ENCODE data around the gene KPNA3. TPM values are rescaled to one million over a fixed set of nuclear protein-coding genes. Genes with fewer than 3 reads are reported as not detected.

KPNA3 gene
- total RNA-seq, 1 experiment from 2014 or later: 14.4 TPM

GRCh38 chr13:49754146-49754545 lies 38.3 kb downstream of the KPNA3 start:
- no peak for ATAC-seq
- no peaks in the 10 kb centered on the region for H3K36me3 ChIP-seq (ENCODE audit: low read depth, low read length)
- 0 out of 2 replicates have a peak, but pooled peaks cover 4% of the 10 kb centered on the region for H4K20me1 ChIP-seq (ENCODE audit: low read length)
- H3K9me3 ChIP-seq (ENCODE audit: low read length): no peaks in the 10 kb centered on the region
- no peak overlapping the region for H3K4me2 ChIP-seq (ENCODE audit: low read length)
- H3K27ac ChIP-seq (ENCODE audit: low read length): no peak overlapping the region
- peaks cover 91% of the 10 kb centered on the region for H3K79me2 ChIP-seq (ENCODE audit: low read length)
- TF ChIP-seq CTCF (conservative IDR thresholded peaks at IDR 0.05; ENCODE audit: low read depth, low read length) (no peak), EZH2phosphoT487 (IDR thresholded peaks at IDR 0.05; ENCODE audit: borderline replicate concordance, low read length) (no peak), EZH2 (IDR thresholded peaks at IDR 0.05; ENCODE audit: low read length, unreplicated experiment) (no peak)
- no peaks in the 10 kb centered on the region for H3K27me3 ChIP-seq (ENCODE audit: low read length)
- no TSS peak for BruUV-seq (replicated peaks)
- CTCF ChIA-PET: no interaction called here
- H3K4me3 ChIP-seq (ENCODE audit: low read length): no peak overlapping the region
- intact Hi-C loops (cut with micrococcal nuclease): no loop called here
- H2AFZ ChIP-seq (ENCODE audit: low read length): no peak overlapping the region
- no peaks in the 10 kb centered on the region for H3F3A ChIP-seq (ENCODE audit: low read length, unreplicated experiment)
- POLR2A ChIA-PET (ENCODE audit: unreplicated experiment): no interaction called here
- no peaks in the 10 kb centered on the region for H3K4me1 ChIP-seq (ENCODE audit: insufficient read depth, low read length)
- no peak for DNase-seq
- no peaks in the 10 kb centered on the region for H3K9me2 ChIP-seq (replicated peaks; ENCODE audit: low read length)
- no peak overlapping the region for H3K9ac ChIP-seq (ENCODE audit: low read length)

GRCh38 chr13:49749848-49750247 lies 42.6 kb downstream of the KPNA3 start:
- Histone ChIP-seq H3K9me2 (replicated peaks; ENCODE audit: low read length) (no peaks in the 10 kb centered on the region), H3K4me3 (ENCODE audit: low read length) (no peak overlapping the region), H3K4me2 (ENCODE audit: low read length) (no peak overlapping the region), H3F3A (ENCODE audit: low read length, unreplicated experiment) (no peaks in the 10 kb centered on the region), H3K79me2 (ENCODE audit: low read length) (peaks cover 59% of the 10 kb centered on the region), H3K9ac (ENCODE audit: low read length) (no peak overlapping the region), H4K20me1 (ENCODE audit: low read length) (no peaks in the 10 kb centered on the region), H3K27ac (ENCODE audit: low read length) (no peak overlapping the region), H2AFZ (ENCODE audit: low read length) (no peak overlapping the region), H3K4me1 (ENCODE audit: insufficient read depth, low read length) (no peaks in the 10 kb centered on the region), H3K27me3 (ENCODE audit: low read length) (no peaks in the 10 kb centered on the region), H3K9me3 (ENCODE audit: low read length) (no peaks in the 10 kb centered on the region), H3K36me3 (ENCODE audit: low read depth, low read length) (peaks cover 2% of the 10 kb centered on the region; the same call in 1 of the 2 replicates)
- ATAC-seq: no peak
- ChIA-PET POLR2A (ENCODE audit: unreplicated experiment) (no interaction called here), CTCF (no interaction called here)
- no peak for DNase-seq
- intact Hi-C loops (cut with micrococcal nuclease): no loop called here
- TF ChIP-seq EZH2 (IDR thresholded peaks at IDR 0.05; ENCODE audit: low read length, unreplicated experiment): no peak
- no peak for TF ChIP-seq EZH2phosphoT487 (IDR thresholded peaks at IDR 0.05; ENCODE audit: borderline replicate concordance, low read length)
- TF ChIP-seq CTCF (conservative IDR thresholded peaks at IDR 0.05; ENCODE audit: low read depth, low read length): no peak
- no TSS peak for BruUV-seq (replicated peaks)

DNA sequence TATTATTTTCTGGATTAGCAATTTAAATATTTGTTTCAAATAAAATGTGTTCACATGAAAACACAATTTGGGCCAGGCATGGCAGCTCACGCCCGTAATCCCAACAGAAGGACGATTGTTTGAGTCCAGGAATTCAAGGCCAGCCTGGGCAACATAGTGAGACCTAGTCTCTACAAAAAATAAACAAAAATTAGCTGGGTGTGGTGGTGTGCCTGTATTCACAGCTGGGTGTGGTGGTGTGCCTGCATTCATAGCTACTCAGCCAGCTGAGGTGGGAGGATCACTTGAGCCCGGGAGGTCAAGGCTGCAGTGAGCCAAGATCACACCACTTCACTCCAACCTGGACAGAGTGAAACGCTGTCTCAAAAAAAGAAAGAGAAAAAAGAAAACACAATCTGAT lies 46.4 kb downstream of the KPNA3 start:
- Histone ChIP-seq H3K79me2 (ENCODE audit: low read length) (peaks cover 23% of the 10 kb centered on the region), H3K9me2 (replicated peaks; ENCODE audit: low read length) (no peaks in the 10 kb centered on the region), H3K36me3 (ENCODE audit: low read depth, low read length) (peaks cover 5% of the 10 kb centered on the region; the same call in 1 of the 2 replicates), H3K4me2 (ENCODE audit: low read length) (no peak overlapping the region), H3K4me1 (ENCODE audit: insufficient read depth, low read length) (no peaks in the 10 kb centered on the region), H3K27me3 (ENCODE audit: low read length) (no peaks in the 10 kb centered on the region), H4K20me1 (ENCODE audit: low read length) (no peaks in the 10 kb centered on the region), H3K27ac (ENCODE audit: low read length) (no peak overlapping the region), H3K4me3 (ENCODE audit: low read length) (no peak overlapping the region), H3F3A (ENCODE audit: low read length, unreplicated experiment) (no peaks in the 10 kb centered on the region), H2AFZ (ENCODE audit: low read length) (no peak overlapping the region), H3K9me3 (ENCODE audit: low read length) (no peaks in the 10 kb centered on the region), H3K9ac (ENCODE audit: low read length) (no peak overlapping the region)
- intact Hi-C loops (cut with micrococcal nuclease): no loop called here
- CTCF ChIA-PET: no interaction called here
- POLR2A ChIA-PET (ENCODE audit: unreplicated experiment): no interaction called here
- ATAC-seq (no peak; the same call in 1 of the 2 replicates), DNase-seq (no peak)
- TF ChIP-seq EZH2phosphoT487 (IDR thresholded peaks at IDR 0.05; ENCODE audit: borderline replicate concordance, low read length) (no peak), EZH2 (IDR thresholded peaks at IDR 0.05; ENCODE audit: low read length, unreplicated experiment) (no peak), CTCF (conservative IDR thresholded peaks at IDR 0.05; ENCODE audit: low read depth, low read length) (no peak)
- no TSS peak for BruUV-seq (replicated peaks)
